GM12878 (cell line): ENCODE data around the gene MSH6. TPM values are rescaled to one million over a fixed set of nuclear protein-coding genes. Genes with fewer than 3 reads are reported as not detected.

Source experiments
- ATAC-seq: fragments of 200-7000 bp; cut with Tn5 transposase; 3 replicates; pipeline ENCODE4 v1.9.1; 2020; ENCODE audit warnings: mild to moderate bottlenecking, moderate library complexity
- BruUV-seq: library from RNA; stranded (reverse); fragments of 400-500 nt; replicated peaks from 2 replicates; lab custom pipeline; 2021; lab: Mats Ljungman, UMichigan
- CTCF ChIA-PET: fragments of 300-600 bp; sonication (Branson Sonifier 250); formaldehyde crosslinking; extraction: SDS; loops from one replicate; lab custom pipeline; 2021; ENCODE audit warnings: inconsistent platforms; lab: Yijun Ruan, JAX
- POLR2A ChIA-PET: fragments of 350-600 bp; formaldehyde crosslinking; extraction: SDS; loops from one replicate; lab custom pipeline; 2021; ENCODE audit warnings: inconsistent platforms; lab: Charles Lee
- RAD21 ChIA-PET: fragments of 300-600 bp; sonication (Branson Sonifier 250); formaldehyde crosslinking; loops from one replicate; lab custom pipeline; 2023; ENCODE audit warnings: antibody characterized with exemption; ENCODE audit not compliant: unreplicated experiment; lab: Charles Lee
- SMC1A ChIA-PET: fragments of 300-600 bp; sonication (Branson Sonifier 250); formaldehyde crosslinking; loops from one replicate; lab custom pipeline; 2023; ENCODE audit not compliant: unreplicated experiment, uncharacterized antibody; lab: Charles Lee
- DNase-seq: peaks from one replicate; pipeline ENCODE4 v3.0.0-alpha.2; 2011; ENCODE audit warnings: low read depth, low spot score
- FAIRE-seq: peaks from 3 replicates; lab custom pipeline; 2011; peaks lifted over from hg19 to GRCh38; lab: Jason Lieb, UNC
- H2AFZ ChIP-seq: 2 replicates; pipeline ENCODE4 v1.6.0; 2011; ENCODE audit warnings: low read depth, low read length, control low read depth; ENCODE audit not compliant: control insufficient read depth
- H3K27ac ChIP-seq: 2 replicates; pipeline ENCODE4 v1.5.1; 2011; ENCODE audit warnings: control low read depth; ENCODE audit not compliant: control insufficient read depth, insufficient read depth
- H3K27me3 ChIP-seq, 2 experiments: replicated peaks in 1 of 2; 2 replicates each; pipeline versions ENCODE4 v1.6.0 to v1.6.1; 2011; ENCODE audit warnings: low read length in 1 of 2; ENCODE audit not compliant: control insufficient read depth in 2 of 2, insufficient read depth in 2 of 2
- H3K36me3 ChIP-seq, 2 experiments: 2 replicates each; pipeline ENCODE4 v1.5.1; 2011; ENCODE audit warnings: low read length in 1 of 2; ENCODE audit not compliant: control insufficient read depth in 2 of 2, insufficient read depth in 2 of 2
- H3K4me1 ChIP-seq: 2 replicates; pipeline ENCODE4 v1.6.1; 2011; ENCODE audit warnings: mild to moderate bottlenecking, low read length, moderate library complexity, mixed read lengths; ENCODE audit not compliant: control insufficient read depth, insufficient read depth
- H3K4me2 ChIP-seq: 2 replicates; pipeline ENCODE4 v1.6.0; 2011; ENCODE audit warnings: control low read depth; ENCODE audit not compliant: control insufficient read depth, insufficient read depth
- H3K4me3 ChIP-seq: fragments of 200-600 bp; sonication (generic); 2 replicates; pipeline ENCODE4 v1.5.1; 2016
- H3K79me2 ChIP-seq: 2 replicates; pipeline ENCODE4 v1.6.0; 2011; ENCODE audit warnings: low read length; ENCODE audit not compliant: control insufficient read depth, insufficient read depth
- H3K9ac ChIP-seq: 2 replicates; pipeline ENCODE4 v1.8.0; 2011; ENCODE audit warnings: low read length, control low read depth, mixed read lengths; ENCODE audit not compliant: control insufficient read depth, insufficient read depth
- H3K9me3 ChIP-seq: replicated peaks from 3 replicates; pipeline ENCODE4 v1.5.1; 2011; ENCODE audit warnings: mild to moderate bottlenecking, low read length; ENCODE audit not compliant: control insufficient read depth, insufficient read depth
- H4K20me1 ChIP-seq: 2 replicates; pipeline ENCODE4 v1.6.0; 2011; ENCODE audit not compliant: control insufficient read depth, insufficient read depth
- ATF2 ChIP-seq: IDR thresholded peaks from 2 replicates; pipeline ENCODE4 v1.6.1; 2012; ENCODE audit warnings: low read length, inconsistent platforms
- FOXM1 ChIP-seq: IDR thresholded peaks from 2 replicates; pipeline ENCODE4 v1.6.1; 2012; ENCODE audit warnings: low read depth, mild to moderate bottlenecking, inconsistent platforms, low read length, moderate library complexity
- KDM1A ChIP-seq: fragments of 200-600 bp; sonication (generic); IDR thresholded peaks from 2 replicates; pipeline ENCODE4 v1.6.1; 2016; ENCODE audit warnings: borderline replicate concordance
- KLF5 ChIP-seq: fragments of 450-650 bp; IDR thresholded peaks from 2 replicates; pipeline ENCODE4 v1.6.1; 2014; ENCODE audit warnings: mild to moderate bottlenecking; ENCODE audit not compliant: partially characterized antibody
- MEF2B ChIP-seq: fragments of 450-650 bp; IDR thresholded peaks from 2 replicates; pipeline ENCODE4 v1.6.1; 2018; ENCODE audit warnings: mild to moderate bottlenecking, moderate library complexity; ENCODE audit not compliant: partially characterized antibody, poor library complexity, severe bottlenecking
- MYB ChIP-seq: fragments of 150-350 bp; IDR thresholded peaks from 2 replicates; pipeline ENCODE4 v1.6.1; 2014; ENCODE audit warnings: mild to moderate bottlenecking, low read depth, low read length, borderline replicate concordance
- POLR2AphosphoS5 ChIP-seq: IDR thresholded peaks from 2 replicates; pipeline ENCODE4 v1.6.1; 2011; ENCODE audit warnings: mild to moderate bottlenecking, low read length, inconsistent platforms
- RFX5 ChIP-seq: IDR thresholded peaks from 2 replicates; pipeline ENCODE4 v1.6.1; 2011; ENCODE audit warnings: low read depth, low read length, improper control_type of control experiment
- STAT3 ChIP-seq: IDR thresholded peaks from 2 replicates; pipeline ENCODE4 v1.6.1; 2011; ENCODE audit warnings: low read depth, low read length, improper control_type of control experiment
- TARDBP ChIP-seq: IDR thresholded peaks from 2 replicates; pipeline ENCODE4 v1.6.1; 2016; ENCODE audit warnings: borderline replicate concordance
- WRNIP1 ChIP-seq: IDR thresholded peaks from 2 replicates; pipeline ENCODE4 v1.6.1; 2011; ENCODE audit warnings: low read depth, low read length, improper control_type of control experiment, borderline replicate concordance
- WGBS: methylation state at CpG from one replicate; pipeline ENCODE4 v1.1.6; 2016; ENCODE audit warnings: low lambda C conversion rate; ENCODE audit not compliant: insufficient replicate concordance, insufficient coverage; ENCODE audit errors: missing lambda C conversion rate; 5-methylcytosine and 5-hydroxymethylcytosine counted together
- in situ Hi-C: fragments of 300-500 bp; cut with MboI; formaldehyde crosslinking; loops from 9 replicates; pipeline ENCODE4 v1.14.3; 2018; ENCODE audit warnings: mixed read lengths
- intact Hi-C: fragments of 100-400 bp; cut with micrococcal nuclease; formaldehyde crosslinking; loops from one replicate; pipeline ENCODE4 v1.14.2; 2022; ENCODE audit not compliant: unreplicated experiment
- polyA plus RNA-seq, 11 experiments: library from polyadenylated mRNA; depleted of rRNA in 4 of 11; unstranded in 6 of 11; stranded (reverse) in 5 of 11; fragments of >200 nt; fragmentation: Nextera tagmentation in 4 of 11; fragmentation: Illumina TruSeq in 1 of 11; extraction: Ambion mirVana in 4 of 11; extraction: Trizol in 1 of 11; gene quantifications; 1 replicate in 1 of 11; 2 replicates in 10 of 11; pipeline versions ENCODE4 v1.2.1 to v1.2.3, GENCODE V29; 2011 to 2016; ENCODE audit warnings: inconsistent platforms in 2 of 11, missing spikeins in 2 of 11, low read depth in 1 of 11
- total RNA-seq, 4 experiments: library from RNA; depleted of rRNA in 3 of 4; stranded (reverse); fragments of >200 nt in 3 of 4; fragmentation: Illumina TruSeq in 1 of 4; extraction: Trizol in 1 of 4; gene quantifications; 2 replicates each; pipeline versions ENCODE4 v1.2.1 to v1.2.3, GENCODE V29; 2013 to 2021

The MSH6 gene
- total and polyA plus RNA-seq, 10 of the 15 experiments (the other 5 are each of a cell fraction or from before 2014, with no cell fraction given): 12.4 to 108 (median 67.4) TPM

GRCh38 chr2:47818777-47819176, 35.8 kb downstream of the MSH6 start:
- no TSS peak for BruUV-seq
- RAD21 ChIA-PET: no interaction called here
- SMC1A ChIA-PET: interaction anchor here (1.5 kb wide), 1 partner anchor 15 kb away, joined by 6 read pairs; no protein-coding TSS in a partner anchor
- H2AFZ ChIP-seq: no peak overlapping the region
- no peak for FAIRE-seq
- H3K27me3 ChIP-seq: no peaks in the 10 kb centered on the region
- no peak overlapping the region for H3K9ac ChIP-seq
- intact Hi-C loops (no loop called here), in situ Hi-C loops (no loop called here)
- H3K36me3 ChIP-seq: peaks cover 8 to 33% of the 10 kb centered on the region in 2 experiments
- H3K27ac ChIP-seq: no peak overlapping the region
- POLR2A ChIA-PET: no interaction called here
- no peaks in the 10 kb centered on the region for H3K79me2 ChIP-seq
- no peak overlapping the region for H3K4me3 ChIP-seq
- no peak for DNase-seq
- peaks cover 3% of the 10 kb centered on the region; the same call in 1 of the 2 replicates for H3K4me1 ChIP-seq
- no peak for ATAC-seq
- 98% methylated on average over 2 of the region's 2 CpGs for WGBS
- H3K9me3 ChIP-seq: no peaks in the 10 kb centered on the region
- TF ChIP-seq POLR2AphosphoS5 (no peak), KLF5 (no peak)
- no peak overlapping the region for H3K4me2 ChIP-seq
- H4K20me1 ChIP-seq: no peaks in the 10 kb centered on the region
- CTCF ChIA-PET: interaction anchor here (0.6 to 1.3 kb wide), 2 partner anchors 31 to 81 kb away, joined by 3 to 4 read pairs; no protein-coding TSS in a partner anchor

- WGBS: 57% methylated on average over 3 of the region's 3 CpGs
- Histone ChIP-seq H3K9ac (no peak overlapping the region), H3K4me1 (peaks cover 3% of the 10 kb centered on the region; the same call in 1 of the 2 replicates), H3K27ac (no peak overlapping the region), H3K9me3 (no peaks in the 10 kb centered on the region), H3K79me2 (no peaks in the 10 kb centered on the region), H3K4me3 (no peak overlapping the region), H3K4me2 (no peak overlapping the region), H3K36me3 (peaks cover 8 to 31% of the 10 kb centered on the region in 2 experiments), H2AFZ (no peak overlapping the region), H3K27me3 (no peaks in the 10 kb centered on the region), H4K20me1 (no peaks in the 10 kb centered on the region)
- intact Hi-C loops: no loop called here
- in situ Hi-C loops: no loop called here
- TF ChIP-seq STAT3 (no peak), MEF2B (no peak), TARDBP (no peak), WRNIP1 (no peak), FOXM1 (no peak), MYB (no peak), ATF2 (no peak), KDM1A (no peak), RFX5 (no peak)
- POLR2A ChIA-PET: no interaction called here
- no TSS peak for BruUV-seq
- RAD21 ChIA-PET: no interaction called here
- CTCF ChIA-PET: no interaction called here
- ATAC-seq (no peak), DNase-seq (no peak), FAIRE-seq (no peak)
- SMC1A ChIA-PET: interaction anchor here (1.5 kb wide), 1 partner anchor 14 kb away, joined by 6 read pairs; no protein-coding TSS in a partner anchor
These were observed 36.9 kb downstream of the MSH6 start for GRCh38 chr2:47819834-47820233.
